Activated naive CD4-positive, alpha-beta T cell treated with anti-CD3 and anti-CD28 coated beads, Interleukin-2, amount 50 U/mL, for 72 hours (primary cell): ENCODE measurements around the gene GABRP. TPM values are rescaled to one million over a fixed set of nuclear protein-coding genes. Genes with fewer than 3 reads are reported as not detected.

Experiments
- ATAC-seq, 2 donors: fragments of 150-1000 bp; cut with Tn5 transposase; 2 replicates each; pipeline ENCODE4 v1.10.0; 2021; ENCODE audit warnings: mild to moderate bottlenecking in 2 of 2, moderate library complexity in 2 of 2
- DNase-seq, 2 donors: peaks; one replicate each; pipeline ENCODE4 v3.0.0; 2021 to 2022; ENCODE audit warnings: low spot score in 2 of 2
- H3K27ac Mint-ChIP-seq, 2 donors: one replicate each; pipeline ENCODE4 v1.8.0; 2022; ENCODE audit warnings: mild to moderate bottlenecking in 2 of 2, mixed read lengths in 2 of 2
- H3K36me3 Mint-ChIP-seq, 2 donors: one replicate each; pipeline ENCODE4 v1.8.0; 2022; ENCODE audit warnings: mixed read lengths in 2 of 2
- H3K9me3 Mint-ChIP-seq, 2 donors: one replicate each; pipeline ENCODE4 v1.8.0; 2022; ENCODE audit warnings: mixed read lengths in 2 of 2
- total RNA-seq, 2 donors: library from RNA; stranded (reverse); gene quantifications; one replicate each; pipeline ENCODE4 v1.2.3, GENCODE V29; 2022

Gene GABRP
- total RNA-seq, result not detected

GRCh38 chr5:170783498-170784247 lies at the start of gene GABRP:
Gene GABRP, plus strand, starts transcription at chr5:170783725. Its CDS starts 4,891 bp downstream, at chr5:170788616.
- Mint-ChIP-seq H3K36me3 (no peaks in the 10 kb centered on the region), H3K27ac (no peak within 1 kb of the TSS), H3K9me3 (no peaks in the 10 kb centered on the region)
- ATAC-seq, result no peak
- no peak for DNase-seq

GRCh38 chr5:170736966-170737365 lies 46.6 kb upstream of the GABRP start:
- Mint-ChIP-seq H3K9me3 (no peaks in the 10 kb centered on the region), H3K27ac (no peak overlapping the region), H3K36me3 (peaks cover 0 to 7% of the 10 kb centered on the region in 2 donors)
- DNase-seq (no peak), ATAC-seq (no peak)

GRCh38 chr5:170737591-170737990 lies 45.9 kb upstream of the GABRP start:
- peaks cover 0 to 7% of the 10 kb centered on the region in 2 donors for H3K36me3 Mint-ChIP-seq
- no peak for ATAC-seq
- no peaks in the 10 kb centered on the region for H3K9me3 Mint-ChIP-seq
- no peak overlapping the region for H3K27ac Mint-ChIP-seq
- DNase-seq, result no peak

GRCh38 chr5:170738840-170739239 lies 44.7 kb upstream of the GABRP start:
- ATAC-seq, result no peak
- H3K27ac Mint-ChIP-seq, result no peak overlapping the region
- H3K36me3 Mint-ChIP-seq, result peaks cover 0 to 7% of the 10 kb centered on the region in 2 donors

GRCh38 chr5:170739446-170739845 lies 44.1 kb upstream of the GABRP start:
- Mint-ChIP-seq H3K9me3 (no peaks in the 10 kb centered on the region), H3K27ac (no peak overlapping the region), H3K36me3 (peaks cover 0 to 7% of the 10 kb centered on the region in 2 donors)
- DNase-seq (no peak), ATAC-seq (no peak)

More at GRCh38 chr5:170738840-170739239, 44.7 kb upstream of the GABRP start:
- DNase-seq, result no peak
- H3K9me3 Mint-ChIP-seq, result no peaks in the 10 kb centered on the region

- DNase-seq (no peak), ATAC-seq (no peak)
- Mint-ChIP-seq H3K9me3 (no peaks in the 10 kb centered on the region), H3K27ac (no peak overlapping the region), H3K36me3 (peaks cover 0 to 5% of the 10 kb centered on the region in 2 donors)
These were observed 42.8 kb upstream of the GABRP start for GRCh38 chr5:170740551-170741205.

GRCh38 chr5:170741801-170742200 lies 41.7 kb upstream of the GABRP start:
- Mint-ChIP-seq H3K27ac (no peak overlapping the region), H3K9me3 (no peaks in the 10 kb centered on the region), H3K36me3 (no peaks in the 10 kb centered on the region)
- DNase-seq (no peak), ATAC-seq (no peak)

GRCh38 chr5:170743876-170744212 lies 39.7 kb upstream of the GABRP start:
- DNase-seq, result no peak
- Mint-ChIP-seq H3K36me3 (no peaks in the 10 kb centered on the region), H3K27ac (no peak overlapping the region), H3K9me3 (no peaks in the 10 kb centered on the region)
- ATAC-seq, result no peak

- DNase-seq (no peak), ATAC-seq (no peak)
- Mint-ChIP-seq H3K9me3 (no peaks in the 10 kb centered on the region), H3K36me3 (no peaks in the 10 kb centered on the region), H3K27ac (no peak overlapping the region)
These were observed 37.9 kb upstream of the GABRP start for GRCh38 chr5:170745481-170746071.

- Mint-ChIP-seq H3K27ac (no peak overlapping the region), H3K9me3 (no peaks in the 10 kb centered on the region)
- ATAC-seq, result no peak
These were observed 37.2 kb upstream of the GABRP start for GRCh38 chr5:170746075-170746960.

GRCh38 chr5:170746961-170747340 lies 36.6 kb upstream of the GABRP start:
- ATAC-seq (no peak), DNase-seq (no peak)
- no peak overlapping the region for H3K27ac Mint-ChIP-seq
- no peaks in the 10 kb centered on the region for H3K36me3 Mint-ChIP-seq
- H3K9me3 Mint-ChIP-seq, result no peaks in the 10 kb centered on the region

More at GRCh38 chr5:170746075-170746960, 37.2 kb upstream of the GABRP start:
- DNase-seq, result no peak
- no peaks in the 10 kb centered on the region for H3K36me3 Mint-ChIP-seq

GRCh38 chr5:170747357-170747756 lies 36.2 kb upstream of the GABRP start:
- Mint-ChIP-seq H3K36me3 (no peaks in the 10 kb centered on the region), H3K27ac (no peak overlapping the region), H3K9me3 (no peaks in the 10 kb centered on the region)
- ATAC-seq (no peak), DNase-seq (no peak)

GRCh38 chr5:170747851-170748250 lies 35.7 kb upstream of the GABRP start:
- Mint-ChIP-seq H3K9me3 (no peaks in the 10 kb centered on the region), H3K36me3 (no peaks in the 10 kb centered on the region), H3K27ac (no peak overlapping the region)
- ATAC-seq (no peak), DNase-seq (no peak)

GRCh38 chr5:170748951-170749471 lies 34.5 kb upstream of the GABRP start:
- H3K36me3 Mint-ChIP-seq, result no peaks in the 10 kb centered on the region
- ATAC-seq (no peak), DNase-seq (no peak)
- no peaks in the 10 kb centered on the region for H3K9me3 Mint-ChIP-seq
- H3K27ac Mint-ChIP-seq, result no peak overlapping the region

GRCh38 chr5:170749911-170750431 lies 33.6 kb upstream of the GABRP start:
- DNase-seq, result no peak
- no peak for ATAC-seq
- Mint-ChIP-seq H3K27ac (no peak overlapping the region), H3K9me3 (no peaks in the 10 kb centered on the region), H3K36me3 (no peaks in the 10 kb centered on the region)

- no peaks in the 10 kb centered on the region for H3K36me3 Mint-ChIP-seq
- H3K27ac Mint-ChIP-seq, result no peak overlapping the region
- no peaks in the 10 kb centered on the region for H3K9me3 Mint-ChIP-seq
- no peak for ATAC-seq
- no peak for DNase-seq
These were observed 32.7 kb upstream of the GABRP start for GRCh38 chr5:170750791-170751190.
